ENCODE results near the gene NCMAP.

Gene NCMAP

GRCh38 chr1:24639881-24640280 lies 84.0 kb downstream of the NCMAP start:
- WGBS, result 76% methylated on average over 4 of the region's 4 CpGs
- Histone ChIP-seq H3K27ac (ENCODE audit: low read length, poor library complexity, severe bottlenecking) (no peak overlapping the region), H4K8ac (ENCODE audit: low read length) (no peak overlapping the region), H2AK5ac (ENCODE audit: low read length, severe bottlenecking) (no peak overlapping the region), H3K4me3 (ENCODE audit: insufficient read depth in 1 of 2, low read depth in 1 of 2, low read length in 2 of 2) (no peak overlapping the region), H3K36me3 (ENCODE audit: control insufficient read depth in 1 of 2, insufficient read depth in 2 of 2, low read depth in 1 of 2, low read length in 2 of 2) (peaks cover 0 to under 1% of the 10 kb centered on the region in 2 experiments), H3K79me1 (replicated peaks; ENCODE audit: low read length, poor library complexity, severe bottlenecking) (peaks cover 5% of the 10 kb centered on the region), H3K18ac (ENCODE audit: low read depth in 1 of 2, low read length in 2 of 2) (no peak overlapping the region), H3K23ac (ENCODE audit: low read length in 2 of 2) (no peak overlapping the region), H2BK5ac (ENCODE audit: low read depth, low read length, poor library complexity, severe bottlenecking) (no peak overlapping the region), H3K4me2 (ENCODE audit: low read length, poor library complexity, severe bottlenecking) (no peak overlapping the region), H2BK120ac (ENCODE audit: low read depth, low read length) (no peak overlapping the region), H3K9me3 (ENCODE audit: control insufficient read depth, low read length) (no peaks in the 10 kb centered on the region), H3K9ac (ENCODE audit: low read length) (peak overlapping the region; percentile 1), H2AFZ (ENCODE audit: low read depth, low read length) (no peak overlapping the region), H3K27me3 (ENCODE audit: control insufficient read depth in 1 of 2, insufficient read depth in 1 of 2, low read length in 2 of 2) (peaks cover 14 to 17% of the 10 kb centered on the region in 2 experiments), H2BK15ac (ENCODE audit: low read depth, poor library complexity, severe bottlenecking) (no peak overlapping the region), H3K14ac (ENCODE audit: low read length in 2 of 2) (no peak overlapping the region), H3K4me1 (ENCODE audit: control insufficient read depth, insufficient read depth, low read depth, low read length) (peaks cover 8% of the 10 kb centered on the region), H4K91ac (ENCODE audit: low read length) (no peak overlapping the region), H3K4ac (ENCODE audit: low read depth in 1 of 2, low read length in 2 of 2) (no peak overlapping the region), H2BK12ac (ENCODE audit: low read length in 2 of 2) (no peak overlapping the region)
- no peak for DNase-seq

- H2BK15ac ChIP-seq (ENCODE audit: low read depth, poor library complexity, severe bottlenecking), result no peak overlapping the region
- no peak overlapping the region for H2AK5ac ChIP-seq (ENCODE audit: low read length, severe bottlenecking)
- H3K14ac ChIP-seq (ENCODE audit: low read length in 2 of 2), result no peak overlapping the region
- no peak overlapping the region for H3K27ac ChIP-seq (ENCODE audit: low read length, poor library complexity, severe bottlenecking)
- peaks cover 8% of the 10 kb centered on the region for H3K4me1 ChIP-seq (ENCODE audit: control insufficient read depth, insufficient read depth, low read depth, low read length)
- 84% methylated on average over 6 of the region's 7 CpGs for WGBS
- H3K23ac ChIP-seq (ENCODE audit: low read length in 2 of 2), result no peak overlapping the region
- no peak overlapping the region for H3K9ac ChIP-seq (ENCODE audit: low read length)
- H3K4ac ChIP-seq (ENCODE audit: low read depth in 1 of 2, low read length in 2 of 2), result no peak overlapping the region
- no peak overlapping the region for H2BK12ac ChIP-seq (ENCODE audit: low read length in 2 of 2)
- H3K36me3 ChIP-seq (ENCODE audit: control insufficient read depth in 1 of 2, insufficient read depth in 2 of 2, low read depth in 1 of 2, low read length in 2 of 2), result peaks cover 0 to 4% of the 10 kb centered on the region in 2 experiments
- no peak overlapping the region for H3K4me3 ChIP-seq (ENCODE audit: insufficient read depth in 1 of 2, low read depth in 1 of 2, low read length in 2 of 2)
- no peak overlapping the region for H2BK5ac ChIP-seq (ENCODE audit: low read depth, low read length, poor library complexity, severe bottlenecking)
- H3K79me1 ChIP-seq (replicated peaks; ENCODE audit: low read length, poor library complexity, severe bottlenecking), result peaks cover 5% of the 10 kb centered on the region
- no peak overlapping the region for H4K8ac ChIP-seq (ENCODE audit: low read length)
- no peak for DNase-seq
- no peak overlapping the region for H3K4me2 ChIP-seq (ENCODE audit: low read length, poor library complexity, severe bottlenecking)
- no peak overlapping the region for H3K18ac ChIP-seq (ENCODE audit: low read depth in 1 of 2, low read length in 2 of 2)
- no peaks in the 10 kb centered on the region for H3K9me3 ChIP-seq (ENCODE audit: control insufficient read depth, low read length)
- H3K27me3 ChIP-seq (ENCODE audit: control insufficient read depth in 1 of 2, insufficient read depth in 1 of 2, low read length in 2 of 2), result peaks cover 14 to 17% of the 10 kb centered on the region in 2 experiments
- H2BK120ac ChIP-seq (ENCODE audit: low read depth, low read length), result no peak overlapping the region
- H2AFZ ChIP-seq (ENCODE audit: low read depth, low read length), result no peak overlapping the region
- no peak overlapping the region for H4K91ac ChIP-seq (ENCODE audit: low read length)
Observed at GRCh38 chr1:24640288-24640687, 84.4 kb downstream of the NCMAP start.

GRCh38 chr1:24641646-24642151 lies 85.8 kb downstream of the NCMAP start:
- Histone ChIP-seq H3K4ac (ENCODE audit: low read depth in 1 of 2, low read length in 2 of 2) (peak overlapping the region; percentile 86 to 88), H3K4me2 (ENCODE audit: low read length, poor library complexity, severe bottlenecking) (peak overlapping the region; percentile 36), H3K18ac (ENCODE audit: low read depth in 1 of 2, low read length in 2 of 2) (peak overlapping the region; percentile 80 to 89), H2BK15ac (ENCODE audit: low read depth, poor library complexity, severe bottlenecking) (peak overlapping the region; percentile 77), H2BK120ac (ENCODE audit: low read depth, low read length) (peak overlapping the region; percentile 54), H2BK5ac (ENCODE audit: low read depth, low read length, poor library complexity, severe bottlenecking) (no peak overlapping the region), H4K91ac (ENCODE audit: low read length) (peak overlapping the region; percentile 94), H3K9me3 (ENCODE audit: control insufficient read depth, low read length) (no peaks in the 10 kb centered on the region), H2AK5ac (ENCODE audit: low read length, severe bottlenecking) (peak overlapping the region; percentile 53), H3K4me1 (ENCODE audit: control insufficient read depth, insufficient read depth, low read depth, low read length) (peaks cover 8% of the 10 kb centered on the region), H3K27me3 (ENCODE audit: control insufficient read depth in 1 of 2, insufficient read depth in 1 of 2, low read length in 2 of 2) (peaks cover 7 to 10% of the 10 kb centered on the region in 2 experiments), H3K27ac (ENCODE audit: low read length, poor library complexity, severe bottlenecking) (peak overlapping the region; percentile 55), H2BK12ac (ENCODE audit: low read length in 2 of 2) (peak overlapping the region; percentile 75 to 76), H3K14ac (ENCODE audit: low read length in 2 of 2) (peak overlapping the region in 1 of 2 experiments; percentile 82), H3K79me1 (replicated peaks; ENCODE audit: low read length, poor library complexity, severe bottlenecking) (peaks cover 5% of the 10 kb centered on the region), H3K36me3 (ENCODE audit: control insufficient read depth in 1 of 2, insufficient read depth in 2 of 2, low read depth in 1 of 2, low read length in 2 of 2) (peaks cover 0 to 16% of the 10 kb centered on the region in 2 experiments), H4K8ac (ENCODE audit: low read length) (peak overlapping the region; percentile 98), H3K9ac (ENCODE audit: low read length) (peak overlapping the region; percentile 100), H3K4me3 (ENCODE audit: insufficient read depth in 1 of 2, low read depth in 1 of 2, low read length in 2 of 2) (peak overlapping the region in 1 of 2 experiments; percentile 93), H3K23ac (ENCODE audit: low read length in 2 of 2) (peak overlapping the region in 1 of 2 experiments; percentile 16), H2AFZ (ENCODE audit: low read depth, low read length) (no peak overlapping the region)
- 59% methylated on average over 22 of the region's 24 CpGs for WGBS
- peak; percentile 48 for DNase-seq

- Histone ChIP-seq H4K91ac (ENCODE audit: low read length) (peak within 1 kb of the TSS; percentile 99), H3K4me3 (ENCODE audit: insufficient read depth in 1 of 2, low read depth in 1 of 2, low read length in 2 of 2) (peak within 1 kb of the TSS; percentile 98 to 99), H2BK5ac (ENCODE audit: low read depth, low read length, poor library complexity, severe bottlenecking) (peak within 1 kb of the TSS; percentile 81), H3K23ac (ENCODE audit: low read length in 2 of 2) (peak within 1 kb of the TSS; percentile 97 to 99), H3K4me2 (ENCODE audit: low read length, poor library complexity, severe bottlenecking) (peak within 1 kb of the TSS; percentile 90), H2BK15ac (ENCODE audit: low read depth, poor library complexity, severe bottlenecking) (peak within 1 kb of the TSS; percentile 98), H3K36me3 (ENCODE audit: control insufficient read depth in 1 of 2, insufficient read depth in 2 of 2, low read depth in 1 of 2, low read length in 2 of 2) (peaks cover 2 to 26% of the 10 kb centered on the region in 2 experiments), H3K14ac (ENCODE audit: low read length in 2 of 2) (peak within 1 kb of the TSS in 1 of 2 experiments; percentile 99), H3K27ac (ENCODE audit: low read length, poor library complexity, severe bottlenecking) (peak within 1 kb of the TSS; percentile 99), H2BK120ac (ENCODE audit: low read depth, low read length) (peak within 1 kb of the TSS; percentile 93), H2AFZ (ENCODE audit: low read depth, low read length) (peak within 1 kb of the TSS; percentile 70), H3K4me1 (ENCODE audit: control insufficient read depth, insufficient read depth, low read depth, low read length) (peaks cover 8% of the 10 kb centered on the region), H2BK12ac (ENCODE audit: low read length in 2 of 2) (peak within 1 kb of the TSS; percentile 57 to 65), H2AK5ac (ENCODE audit: low read length, severe bottlenecking) (peak within 1 kb of the TSS; percentile 74), H3K27me3 (ENCODE audit: control insufficient read depth in 1 of 2, insufficient read depth in 1 of 2, low read length in 2 of 2) (peaks cover 0 to under 1% of the 10 kb centered on the region in 2 experiments), H3K9me3 (ENCODE audit: control insufficient read depth, low read length) (no peaks in the 10 kb centered on the region), H3K79me1 (replicated peaks; ENCODE audit: low read length, poor library complexity, severe bottlenecking) (peaks cover 5% of the 10 kb centered on the region), H4K8ac (ENCODE audit: low read length) (peak within 1 kb of the TSS; percentile 98), H3K4ac (ENCODE audit: low read depth in 1 of 2, low read length in 2 of 2) (peak within 1 kb of the TSS; percentile 95 to 99), H3K18ac (ENCODE audit: low read depth in 1 of 2, low read length in 2 of 2) (peak within 1 kb of the TSS; percentile 97 to 100), H3K9ac (ENCODE audit: low read length) (peak within 1 kb of the TSS; percentile 100)
- under 1% methylated on average over 94 of the region's 95 CpGs for WGBS
- DNase-seq, result peak; percentile 100
Observed at GRCh38 chr1:24642481-24643362, 86.8 kb downstream of the NCMAP start, which contains the start of gene SRRM1. TSS of gene SRRM1 (plus strand) at chr1:24643302. CDS start at chr1:24643327, 25 bp downstream.

Data from mesenchymal stem cell (in vitro differentiated cells and primary cell).